HEK293T (cell line): Measurements from ENCODE around the gene TASOR.
"Not testable (repeated sequence)": the region's sequence is repeated elsewhere in the genome, so short reads cannot be mapped to it uniquely, and the experiment has no call there.

ENCODE experiments used
- ELF4 ChIP-seq: fragments of 450-650 bp; IDR thresholded peaks from 2 replicates; pipeline ENCODE4 v1.6.1; 2017; ENCODE audit warnings: antibody characterized with exemption
- FOXM1 ChIP-seq: fragments of 450-650 bp; IDR thresholded peaks from 2 replicates; pipeline ENCODE4 v1.6.1; 2017; ENCODE audit warnings: mild to moderate bottlenecking, borderline replicate concordance
- HDGF ChIP-seq: fragments of 450-650 bp; IDR thresholded peaks from 2 replicates; pipeline ENCODE4 v1.6.1; 2017; ENCODE audit warnings: antibody characterized with exemption, borderline replicate concordance
- L3MBTL2 ChIP-seq: fragments of 450-650 bp; conservative IDR thresholded peaks from 2 replicates; pipeline ENCODE4 v1.6.1; 2016; ENCODE audit warnings: mild to moderate bottlenecking
- ZNF384 ChIP-seq: fragments of 450-650 bp; IDR thresholded peaks from 2 replicates; pipeline ENCODE4 v1.6.1; 2016

- not testable (repeated sequence) for TF ChIP-seq ELF4, L3MBTL2, ZNF384, HDGF, FOXM1
These were observed 35.7 kb upstream of the TASOR start for GRCh38 chr3:56718809-56719208.
